HG03457 (cell line): ENCODE data around the gene RCAN2.
"Not testable (repeated sequence)": the region's sequence is repeated elsewhere in the genome, so short reads cannot be mapped to it uniquely, and the experiment has no call there.

Experiments used
- ATAC-seq: cut with Tn5 transposase; IDR thresholded peaks from one replicate; pipeline ENCODE4 v1.9.1; 2021; ENCODE audit warnings: moderate number of reproducible peaks; ENCODE audit not compliant: unreplicated experiment

The RCAN2 gene

GRCh38 chr6:46390153-46390876 lies 100.9 kb downstream of the RCAN2 start:
- no peak for ATAC-seq

DNA sequence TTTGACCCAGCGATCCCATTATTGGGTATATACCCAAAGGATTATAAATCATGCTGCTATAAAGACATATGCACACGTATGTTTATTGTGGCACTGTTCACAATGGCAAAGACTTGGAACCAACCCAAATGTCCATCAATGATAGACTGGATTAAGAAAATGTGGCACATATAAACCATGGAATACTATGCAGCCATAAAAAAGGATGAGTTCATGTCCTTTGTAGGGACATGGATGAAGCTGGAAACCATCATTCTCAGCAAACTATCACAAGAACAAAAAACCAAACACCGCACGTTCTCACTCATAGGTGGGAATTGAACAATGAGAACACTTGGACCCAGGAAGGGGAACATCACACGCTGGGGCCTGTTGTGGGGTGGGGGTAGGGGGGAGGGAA lies 103.5 kb downstream of the RCAN2 start:
- ATAC-seq, result not testable (repeated sequence)

GRCh38 chr6:46381579-46381978 lies 109.7 kb downstream of the RCAN2 start:
- ATAC-seq, result no peak

- ATAC-seq, result no peak
Observed at GRCh38 chr6:46381057-46381456, 110.2 kb downstream of the RCAN2 start.

DNA sequence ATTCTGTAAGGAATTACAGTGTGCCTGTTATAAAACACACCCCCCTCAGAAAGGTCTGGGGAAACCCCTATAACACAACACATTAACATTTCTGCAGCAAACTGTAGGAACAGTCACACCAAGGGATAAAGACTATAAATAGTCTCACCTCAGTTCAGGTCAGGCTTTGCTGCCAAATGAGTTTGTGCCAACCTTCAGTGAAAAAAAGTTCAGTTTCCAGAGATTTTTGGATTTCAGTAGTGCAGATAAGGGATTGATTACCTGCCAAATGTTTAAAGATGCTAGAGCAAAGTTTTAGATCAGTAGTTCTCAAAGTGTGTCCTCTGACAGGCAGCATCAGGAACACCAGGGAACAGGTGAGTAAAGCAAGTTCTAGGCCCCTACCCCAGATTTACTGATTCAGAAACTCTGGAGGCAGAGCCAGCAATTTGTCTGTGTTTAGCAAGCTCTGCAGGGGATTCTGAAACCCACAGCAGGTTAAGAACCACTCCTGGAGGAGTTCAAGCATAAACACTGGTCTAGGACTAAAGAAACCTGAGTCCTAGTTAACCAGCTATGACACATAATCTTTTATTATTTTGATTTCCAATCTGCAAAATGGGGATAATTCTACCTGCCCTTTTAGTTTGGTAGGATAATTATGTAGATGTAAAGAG lies 111.0 kb downstream of the RCAN2 start:
- no peak for ATAC-seq

GRCh38 chr6:46378882-46379416 lies 112.3 kb downstream of the RCAN2 start:
- ATAC-seq, result no peak

DNA sequence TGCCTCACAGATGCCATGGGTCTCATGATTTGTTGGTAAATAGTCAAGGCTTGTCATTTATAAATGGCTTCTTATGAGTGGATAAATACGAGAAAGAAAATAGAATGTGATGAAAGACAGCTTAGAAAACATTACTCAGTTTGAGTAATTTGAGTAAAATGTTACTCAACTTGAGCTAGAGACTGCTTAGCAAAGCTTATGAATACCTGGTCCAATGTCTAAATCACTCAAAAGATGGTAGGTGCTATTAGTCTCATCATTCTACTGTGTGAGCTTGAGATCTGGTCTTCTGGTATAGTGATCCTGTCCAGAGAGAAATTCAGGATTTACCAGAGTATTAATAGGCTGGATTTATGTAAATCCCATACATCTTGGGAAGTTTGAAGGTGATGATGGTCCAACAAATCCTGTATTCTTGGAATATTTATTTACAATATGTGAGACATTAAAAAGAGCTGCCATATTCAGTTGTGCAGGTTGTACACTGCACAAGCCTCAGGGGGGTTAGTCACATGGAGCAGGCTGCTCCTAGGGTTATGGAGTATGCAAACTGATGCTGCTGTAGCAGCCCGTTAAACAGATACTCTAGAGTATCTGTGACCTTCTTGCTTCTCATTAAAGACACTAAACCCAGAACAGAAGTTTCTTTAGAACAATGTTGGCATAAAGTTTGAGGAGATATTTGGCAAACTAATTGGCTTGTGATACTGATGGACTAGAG lies 112.9 kb downstream of the RCAN2 start:
- no peak for ATAC-seq

- no peak for ATAC-seq
Observed at GRCh38 chr6:46377209-46377608, 114.0 kb downstream of the RCAN2 start.

DNA sequence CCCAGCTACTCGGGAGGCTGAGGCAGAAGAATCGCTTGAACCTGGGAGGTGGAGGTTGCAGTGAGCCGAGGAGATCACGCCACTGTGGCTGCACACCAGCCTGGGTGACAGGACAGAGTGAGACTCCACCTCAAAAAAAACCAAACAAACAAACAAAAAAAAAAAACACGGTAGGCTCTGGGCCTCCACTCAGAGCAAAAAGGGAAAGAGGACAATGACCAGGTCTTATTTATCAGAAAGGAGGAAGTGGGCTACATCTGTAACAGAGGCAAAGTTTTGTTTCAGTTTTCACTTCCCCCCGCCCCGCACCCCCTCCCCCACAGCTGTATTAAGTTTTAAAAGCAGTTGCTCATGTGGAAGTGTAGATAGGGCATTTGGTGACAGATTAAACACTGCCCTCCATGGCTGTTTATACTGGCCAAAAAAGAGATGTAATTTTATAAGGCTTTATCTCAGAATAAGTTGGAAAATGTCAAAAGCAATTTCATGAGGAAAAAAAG lies 114.6 kb downstream of the RCAN2 start:
- peak; percentile 67 for ATAC-seq

- no peak for ATAC-seq
Observed at GRCh38 chr6:46370622-46371021, 120.6 kb downstream of the RCAN2 start.

DNA sequence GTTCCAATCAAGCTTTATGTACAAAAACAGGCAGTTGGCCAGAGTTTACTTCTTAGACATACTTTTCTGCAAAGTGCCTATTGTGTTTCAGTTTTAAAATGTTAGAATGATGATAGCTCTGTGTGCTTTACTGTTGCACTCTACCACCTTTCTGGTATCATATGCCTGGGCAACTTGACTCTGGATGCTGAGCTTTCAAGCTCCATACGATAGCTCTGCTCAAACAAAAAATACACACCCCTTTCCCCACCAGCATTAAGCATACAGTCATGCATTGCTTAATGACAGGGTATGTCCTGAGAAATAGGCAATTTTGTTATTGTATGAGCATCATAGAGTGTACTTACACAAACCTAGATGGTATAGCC lies 123.1 kb downstream of the RCAN2 start:
- no peak for ATAC-seq

GRCh38 chr6:46367354-46368168 lies 123.7 kb downstream of the RCAN2 start:
- no peak for ATAC-seq

DNA sequence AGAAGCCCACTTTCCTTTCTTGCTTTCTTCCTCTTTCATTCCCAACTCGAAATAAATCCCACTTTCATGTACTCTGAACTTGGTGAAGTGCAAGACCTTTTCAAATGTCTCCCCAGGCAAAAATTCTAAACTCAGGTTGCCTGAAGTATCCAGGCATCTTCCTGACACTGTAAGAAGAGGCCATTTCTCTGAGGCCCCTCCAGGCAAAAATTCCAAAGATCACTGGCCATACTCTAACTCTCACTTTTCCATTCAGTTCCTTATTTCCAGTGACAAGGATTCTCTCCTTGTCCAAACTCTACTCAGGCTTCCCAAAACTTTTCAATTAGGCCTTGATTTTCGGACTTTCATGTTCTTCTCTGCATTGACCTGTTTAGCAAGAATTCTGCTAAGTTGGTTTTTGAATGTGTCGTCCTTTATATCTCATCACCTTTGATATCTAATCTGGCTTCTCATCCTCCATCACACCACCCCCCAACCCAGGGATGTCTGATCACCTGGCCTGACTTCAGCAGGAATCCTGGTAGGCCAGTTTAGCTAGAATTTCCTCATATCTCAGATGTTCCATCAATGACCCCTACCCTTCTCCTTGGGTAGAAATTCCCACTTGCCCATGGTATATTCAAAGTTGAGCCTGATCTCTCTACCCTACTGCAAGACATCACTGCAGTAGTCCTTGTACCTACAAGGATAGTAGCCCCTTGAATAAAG lies 124.9 kb downstream of the RCAN2 start:
- no peak for ATAC-seq

DNA sequence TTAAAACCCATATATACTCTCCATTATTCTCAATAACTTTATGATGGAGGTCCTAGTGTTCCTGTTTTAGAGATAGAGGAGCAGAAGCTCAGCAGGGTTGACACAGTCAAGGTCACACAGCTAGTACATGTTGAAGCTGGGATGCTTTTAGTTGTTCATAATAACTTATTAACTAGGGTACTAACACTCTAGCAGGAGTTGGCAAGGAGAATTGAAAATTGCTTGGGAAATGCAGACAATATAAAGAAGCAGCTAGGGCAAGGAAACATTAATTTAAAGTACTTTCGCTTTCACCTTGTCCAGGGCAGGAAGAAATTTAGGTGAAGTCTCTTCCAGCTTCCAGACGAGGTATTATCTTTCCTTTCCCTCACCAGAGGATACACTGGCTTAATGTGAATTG lies 133.7 kb downstream of the RCAN2 start:
- no peak for ATAC-seq

DNA sequence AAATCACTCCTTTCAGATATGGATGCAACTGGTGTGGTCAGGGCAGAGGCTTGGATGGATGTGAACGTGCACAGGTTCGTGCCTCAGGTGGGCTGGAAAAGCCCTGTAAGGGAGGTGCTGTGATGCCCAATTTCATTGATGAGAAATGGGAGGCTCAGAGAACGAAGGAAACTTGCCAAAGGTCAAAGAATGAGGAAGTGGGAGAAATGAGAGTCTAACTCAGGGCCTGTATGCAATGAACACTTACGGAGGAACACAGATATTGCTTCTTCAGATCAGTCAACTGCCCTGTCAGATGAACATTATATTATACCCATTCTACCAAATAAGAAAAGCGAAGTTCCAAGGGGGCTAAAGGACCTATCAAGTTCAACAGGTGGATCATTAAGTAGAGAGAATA lies 134.7 kb downstream of the RCAN2 start:
- ATAC-seq, result no peak

GRCh38 chr6:46353528-46353927 lies 137.7 kb downstream of the RCAN2 start:
- no peak for ATAC-seq

DNA sequence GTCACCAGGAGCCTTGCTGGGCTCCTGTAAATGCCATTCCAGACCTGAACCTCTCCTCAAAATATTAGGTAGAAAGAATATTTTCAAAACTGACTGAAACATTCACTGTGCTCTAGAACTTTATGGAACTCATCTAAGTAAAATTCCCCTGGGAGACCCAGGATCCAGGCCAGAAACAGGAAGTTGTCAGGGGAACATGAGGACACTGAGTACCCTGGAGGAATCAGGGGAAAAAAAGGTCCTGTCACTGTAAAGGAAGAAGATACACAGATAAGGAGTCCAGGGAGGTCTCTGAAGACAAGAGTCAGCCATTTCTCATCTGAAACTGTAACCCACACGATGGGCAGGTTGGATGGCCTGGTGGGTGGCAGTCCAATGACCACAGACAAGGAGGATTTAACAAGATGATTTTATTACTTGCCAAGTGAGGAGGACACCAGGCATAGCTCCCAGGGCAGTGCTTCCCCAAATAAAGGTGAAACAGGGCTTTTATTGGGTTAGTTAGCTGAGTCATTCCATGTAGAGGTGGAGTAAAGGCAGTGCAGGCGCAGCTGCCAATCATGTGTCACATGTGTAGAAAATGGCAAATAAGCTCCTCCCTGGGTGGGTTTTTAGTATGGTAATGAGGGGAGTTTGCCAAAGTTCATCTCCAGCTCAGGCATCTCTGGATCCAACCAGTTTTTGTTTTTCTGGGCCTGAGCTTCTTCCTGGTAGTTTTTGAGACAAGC lies 138.5 kb downstream of the RCAN2 start:
- no peak for ATAC-seq

DNA sequence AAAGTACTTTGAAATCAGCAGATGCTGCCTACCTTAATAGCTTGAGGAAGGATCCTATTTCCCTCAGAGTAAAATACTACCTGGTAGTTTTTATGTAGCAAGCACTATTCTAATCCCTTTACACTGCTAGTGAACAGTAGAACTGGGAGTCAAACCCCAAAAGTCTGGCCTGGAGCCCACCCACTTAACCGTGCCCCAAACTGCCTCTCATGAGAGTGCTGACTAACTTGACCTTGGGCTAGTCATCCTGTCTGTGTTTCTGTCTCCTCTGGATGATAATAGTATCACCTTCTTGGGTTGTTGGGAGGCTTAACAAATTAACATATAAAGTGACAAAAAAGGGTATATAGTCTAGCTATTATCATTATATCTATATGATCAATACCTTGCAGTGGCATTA lies 140.5 kb downstream of the RCAN2 start:
- ATAC-seq, result no peak

GRCh38 chr6:46347669-46348068 lies 143.6 kb downstream of the RCAN2 start:
- no peak for ATAC-seq

DNA sequence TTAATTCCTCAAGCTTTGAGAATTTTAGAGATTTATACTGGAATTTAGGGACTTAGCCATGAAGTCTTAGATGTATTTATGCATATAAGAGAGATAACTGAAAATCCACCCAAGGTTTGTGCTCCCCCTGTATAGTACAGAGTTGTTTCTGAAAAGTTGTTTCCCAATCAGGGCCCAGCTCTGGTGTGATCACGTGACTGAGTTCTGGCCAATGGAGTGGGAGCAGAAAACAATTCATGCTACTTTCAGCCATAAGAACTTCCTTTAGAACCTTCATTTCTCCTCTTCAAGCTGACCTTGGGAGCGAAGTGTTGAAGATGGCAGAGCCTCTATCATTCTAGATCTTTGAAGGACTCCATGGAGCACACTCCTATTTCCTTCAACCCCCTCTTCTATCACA lies 151.0 kb downstream of the RCAN2 start:
- ATAC-seq, result no peak
